Embryonic facial prominence (tissue), 1 donor: ENCODE results near the gene DCUN1D2.
"Not testable (repeated sequence)": the region's sequence is repeated elsewhere in the genome, so short reads cannot be mapped to it uniquely, and the experiment has no call there.

Source experiments
- DNase-seq: peaks from one replicate; pipeline ENCODE4 v3.0.0-alpha.2; 2016; ENCODE audit errors: extremely low spot score

The DCUN1D2 gene

DNA sequence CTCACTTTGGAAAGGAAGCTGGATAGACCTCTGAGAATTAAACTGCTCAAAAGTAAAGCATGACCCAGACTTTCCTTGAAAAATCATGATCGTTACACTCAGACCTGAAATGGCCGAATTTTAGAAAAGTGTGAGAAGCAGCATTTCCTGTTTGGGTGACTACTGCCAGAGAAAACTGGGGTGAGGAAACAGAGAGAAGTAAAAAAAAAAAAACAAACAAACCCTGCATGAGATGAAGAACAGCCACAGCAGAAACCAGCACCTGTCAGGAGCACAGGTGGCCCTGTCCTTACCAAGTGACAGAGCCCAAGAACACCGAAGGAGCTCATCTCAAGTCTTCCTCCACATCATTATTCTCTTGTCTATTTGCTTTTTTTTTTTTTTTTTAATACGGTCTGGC lies 25.2 kb downstream of the DCUN1D2 start:
- no peak for DNase-seq

DNA sequence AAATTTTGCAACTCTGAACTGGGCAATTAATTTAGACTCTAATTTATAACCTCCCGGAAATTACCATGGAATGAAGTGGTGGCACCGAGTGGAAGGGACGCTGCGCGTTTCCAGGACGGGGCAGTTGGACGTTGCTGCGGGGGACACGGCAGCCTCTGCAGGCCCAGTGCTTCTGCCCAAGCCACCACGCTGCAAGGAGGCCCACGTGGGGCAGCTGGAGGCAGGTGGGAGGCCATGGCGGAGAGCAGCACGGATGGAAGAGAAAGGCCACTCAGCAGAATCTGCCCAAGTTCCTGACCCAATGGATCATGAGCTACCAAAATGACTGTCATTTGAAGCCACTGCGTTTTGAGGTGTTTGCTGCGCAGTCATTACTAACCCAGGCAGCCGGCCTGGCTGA lies 26.0 kb downstream of the DCUN1D2 start:
- DNase-seq = no peak

GRCh38 chr13:113461022-113461751 lies 29.3 kb downstream of the DCUN1D2 start:
- no peak for DNase-seq

- DNase-seq = no peak
These were observed 29.9 kb downstream of the DCUN1D2 start for GRCh38 chr13:113460599-113460998.

- no peak for DNase-seq
These were observed 30.4 kb downstream of the DCUN1D2 start for GRCh38 chr13:113460064-113460555.

DNA sequence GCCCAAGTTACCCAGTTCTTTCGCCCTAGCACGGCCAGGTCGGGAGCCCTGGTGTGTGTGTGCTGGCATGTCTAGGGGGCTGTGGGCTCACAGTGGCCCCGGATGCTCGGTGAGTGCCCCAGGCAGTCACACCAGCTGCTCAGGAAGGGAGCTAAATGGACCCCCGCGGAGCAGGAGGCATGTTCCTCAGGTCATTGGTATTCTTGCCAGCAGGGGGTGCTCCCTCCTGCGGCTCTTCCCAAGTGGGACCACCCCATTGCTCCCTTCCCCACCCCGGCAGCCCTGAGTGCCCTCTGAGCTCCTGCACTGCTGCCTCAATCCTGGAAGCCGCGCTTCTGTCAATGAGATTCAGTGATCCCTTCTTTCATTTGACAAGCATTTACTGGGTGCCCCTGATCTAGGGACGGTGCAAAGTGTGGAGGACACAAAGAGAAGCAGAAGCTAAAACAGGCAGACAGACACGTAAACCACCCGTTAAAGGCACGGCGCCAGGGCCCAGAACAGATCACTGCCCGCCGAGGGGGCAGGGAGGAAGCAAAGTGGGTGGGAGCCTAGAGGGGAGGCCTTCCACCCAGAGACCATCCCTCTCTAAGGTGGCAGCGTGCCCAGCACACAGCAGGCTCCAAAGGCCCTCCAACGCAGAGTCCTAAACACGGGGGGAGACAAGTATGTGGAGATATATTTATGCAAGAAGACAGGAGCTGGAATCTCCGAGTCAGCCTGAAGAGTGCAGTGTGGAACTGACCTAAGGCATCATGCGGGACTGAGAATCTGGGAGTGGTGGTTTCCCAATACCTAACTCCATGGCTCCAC lies 32.1 kb downstream of the DCUN1D2 start:
- no peak for DNase-seq

DNA sequence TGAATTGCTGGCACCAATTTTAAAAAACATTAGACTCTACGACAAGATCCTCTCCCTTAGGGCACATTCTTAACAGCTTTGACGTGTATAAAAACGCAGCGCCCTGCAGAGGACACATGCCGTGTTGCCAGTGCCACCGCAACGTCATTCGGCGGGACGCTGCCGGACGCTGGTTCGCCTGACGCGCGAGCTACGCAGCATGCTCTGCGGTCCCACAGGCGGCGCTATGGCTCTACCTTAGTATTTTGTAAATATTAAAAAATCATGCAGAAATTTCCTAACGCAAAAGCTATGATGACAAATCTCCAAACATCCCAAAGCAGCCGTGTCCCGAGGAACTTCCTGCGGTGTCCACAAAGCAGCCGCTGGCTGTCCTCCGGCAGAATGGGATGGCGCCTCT lies 33.0 kb downstream of the DCUN1D2 start:
- DNase-seq = no peak

GRCh38 chr13:113456116-113456702 lies 34.3 kb downstream of the DCUN1D2 start:
- DNase-seq = no peak

- no peak for DNase-seq
These were observed 35.1 kb downstream of the DCUN1D2 start for GRCh38 chr13:113455384-113455783.

DNA sequence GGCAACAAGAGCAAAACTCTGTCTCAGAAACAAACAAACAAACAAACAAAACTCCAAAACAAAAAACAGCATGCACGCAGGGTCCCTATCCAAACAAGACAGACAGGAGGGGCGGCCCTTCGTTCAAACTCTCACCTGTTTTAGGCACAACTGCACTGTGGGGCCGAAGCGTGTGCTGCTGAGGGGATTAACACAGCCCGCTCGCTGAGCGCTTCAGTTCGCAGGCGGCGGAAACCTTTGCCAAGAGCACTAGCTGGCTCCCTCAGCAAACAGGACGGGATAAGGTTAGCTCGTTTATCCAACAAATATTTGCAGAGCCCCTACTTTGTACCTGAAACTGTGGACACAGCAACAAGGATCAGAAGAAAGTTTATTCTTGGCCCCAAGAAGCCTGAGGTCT lies 35.6 kb downstream of the DCUN1D2 start:
- DNase-seq = no peak

DNA sequence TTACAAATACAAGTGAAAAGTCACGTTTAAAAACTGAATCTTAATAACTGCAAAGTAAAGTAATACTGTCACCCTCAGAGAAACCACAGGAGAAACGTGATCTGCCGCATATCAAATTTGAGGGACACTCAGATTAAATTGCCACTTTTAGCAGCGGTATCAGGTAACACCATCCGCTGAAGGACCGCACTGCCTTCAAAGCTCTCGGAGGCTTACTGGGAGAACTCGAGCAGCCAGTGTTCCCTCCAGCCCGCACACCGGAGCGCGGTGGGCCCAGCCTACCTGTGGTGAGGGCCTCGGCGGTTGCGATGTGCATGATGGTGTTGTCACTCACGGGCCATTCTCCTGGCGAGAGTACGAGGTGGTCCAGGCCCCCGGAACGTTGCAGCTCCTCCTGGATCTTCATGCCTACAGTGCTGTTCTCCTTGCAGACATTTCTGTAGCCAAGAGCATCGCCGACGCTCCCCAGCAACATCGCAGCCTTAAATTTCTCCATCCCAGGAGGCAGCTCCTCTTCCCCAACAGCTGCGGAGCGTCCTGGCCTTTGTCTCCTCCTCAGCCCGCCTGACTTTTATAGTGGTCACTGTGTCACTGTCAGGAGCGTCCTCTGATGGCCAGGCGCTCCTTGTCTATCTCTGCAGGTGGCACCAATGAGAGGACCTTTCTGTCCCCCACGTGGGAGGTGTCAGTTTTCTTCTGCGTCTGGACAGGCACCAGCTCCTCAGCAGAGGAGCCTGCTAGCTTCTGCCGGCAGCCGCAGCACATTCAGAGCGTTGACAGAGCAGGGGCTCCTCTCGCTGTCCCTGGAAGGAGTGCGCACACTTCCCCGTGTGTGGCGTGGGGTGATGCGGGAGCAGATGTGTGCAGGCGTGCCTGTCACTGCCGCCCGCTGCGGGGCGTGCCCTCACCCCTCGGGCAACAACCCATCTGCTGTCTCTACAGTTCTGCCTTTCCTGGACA lies 37.3 kb downstream of the DCUN1D2 start, which contains the start of gene ADPRHL1:
TSS of gene ADPRHL1 (minus strand) at position 547 of the 960 bp plus-strand sequence. CDS start at position 496, 51 bp downstream.
- no peak for DNase-seq

DNA sequence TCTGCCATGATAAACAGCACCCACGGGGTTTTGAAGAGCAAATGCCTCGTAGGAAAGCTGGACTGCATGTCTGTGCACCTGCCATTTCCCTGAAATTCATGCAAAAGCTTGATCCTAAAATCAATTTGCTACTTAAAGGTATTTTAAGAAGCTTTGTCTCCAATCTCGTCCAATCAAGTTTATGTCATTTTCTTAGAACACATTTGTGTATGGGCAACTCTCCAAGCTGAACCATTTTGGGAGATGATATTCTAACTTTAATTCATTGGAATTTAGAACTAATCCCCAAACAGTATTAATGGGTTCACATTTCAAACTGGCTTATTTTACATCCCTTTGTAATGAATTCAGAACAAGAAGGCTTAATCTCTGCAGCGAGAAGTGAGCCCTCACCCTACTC lies 38.0 kb downstream of the DCUN1D2 start:
- no peak for DNase-seq

GRCh38 chr13:113451951-113452421 lies 38.5 kb downstream of the DCUN1D2 start:
- no peak for DNase-seq

DNA sequence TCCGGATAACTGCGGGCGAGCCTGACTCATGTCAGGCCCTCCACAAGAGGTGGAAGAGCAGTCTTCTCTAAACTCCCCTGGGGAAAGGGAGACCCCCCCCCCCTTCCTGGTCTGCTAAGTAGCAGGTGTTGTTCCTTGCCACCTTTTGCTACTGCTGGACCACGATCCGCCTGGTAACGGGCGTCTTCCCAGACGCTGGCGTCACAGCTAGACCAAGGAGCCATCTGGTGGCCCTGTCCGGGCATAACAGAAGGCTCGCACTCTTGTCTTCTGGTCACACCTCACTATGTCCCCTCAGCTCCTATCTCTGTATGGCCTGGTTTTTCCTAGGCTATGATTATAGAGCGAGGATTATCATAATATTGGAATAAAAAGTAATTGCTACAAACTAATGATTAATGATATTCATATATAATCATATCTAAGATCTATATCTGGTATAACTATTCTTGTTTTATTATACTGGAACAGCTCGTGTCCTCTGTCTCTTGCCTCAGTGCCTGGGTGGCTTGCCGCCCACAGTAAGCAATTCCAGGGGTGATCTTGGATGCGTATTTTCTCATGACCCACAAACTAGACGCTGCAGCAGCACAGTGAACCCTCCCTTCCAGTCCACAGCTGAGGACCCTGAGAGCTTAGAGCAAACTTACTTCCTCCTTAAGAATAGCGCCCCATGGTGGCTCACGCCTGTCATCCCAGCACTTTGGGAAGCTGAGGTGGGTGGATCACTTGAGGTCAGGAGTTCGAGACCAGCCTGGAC lies 39.5 kb downstream of the DCUN1D2 start:
- not testable (repeated sequence) for DNase-seq

- not testable (repeated sequence) for DNase-seq
These were observed 40.2 kb downstream of the DCUN1D2 start for GRCh38 chr13:113450348-113450744.

GRCh38 chr13:113449693-113450347 lies 40.7 kb downstream of the DCUN1D2 start:
- DNase-seq = no peak

DNA sequence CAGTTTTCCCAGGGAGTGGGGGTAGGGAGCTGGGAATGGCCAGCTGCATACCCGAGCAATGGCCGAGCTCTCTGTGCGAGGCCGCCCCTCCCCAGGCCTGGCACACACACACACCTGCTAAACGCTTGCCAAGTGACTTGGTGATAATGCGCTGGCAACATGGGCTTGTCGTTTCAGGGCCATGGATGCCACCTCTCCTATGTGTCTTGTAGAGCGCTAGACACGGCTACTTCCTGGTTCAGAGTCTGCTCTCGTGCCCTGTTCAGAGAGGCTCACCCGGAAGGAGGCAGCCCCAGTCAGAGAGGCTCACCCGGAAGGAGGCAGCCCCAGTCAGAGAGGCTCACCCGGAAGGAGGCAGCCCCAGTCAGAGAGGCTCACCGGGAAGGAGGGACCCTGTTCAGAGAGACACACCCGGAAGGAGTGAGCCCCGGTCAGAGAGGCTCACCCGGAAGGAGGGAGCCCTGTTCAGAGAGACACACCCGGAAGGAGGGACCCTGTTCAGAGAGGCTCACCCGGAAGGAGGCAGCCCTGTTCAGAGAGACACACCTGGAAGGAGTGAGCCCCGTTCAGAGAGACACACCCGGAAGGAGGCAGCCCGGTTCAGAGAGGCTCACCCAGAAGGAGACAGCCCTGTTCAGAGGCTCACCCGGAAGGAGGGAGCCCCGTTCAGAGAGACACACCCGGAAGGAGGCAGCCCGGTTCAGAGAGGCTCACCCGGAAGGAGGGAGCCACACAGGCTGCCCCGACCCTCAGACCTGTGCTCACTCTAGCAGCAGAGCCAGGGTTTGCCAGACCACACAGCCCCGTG lies 41.4 kb downstream of the DCUN1D2 start:
- DNase-seq = no peak

DNA sequence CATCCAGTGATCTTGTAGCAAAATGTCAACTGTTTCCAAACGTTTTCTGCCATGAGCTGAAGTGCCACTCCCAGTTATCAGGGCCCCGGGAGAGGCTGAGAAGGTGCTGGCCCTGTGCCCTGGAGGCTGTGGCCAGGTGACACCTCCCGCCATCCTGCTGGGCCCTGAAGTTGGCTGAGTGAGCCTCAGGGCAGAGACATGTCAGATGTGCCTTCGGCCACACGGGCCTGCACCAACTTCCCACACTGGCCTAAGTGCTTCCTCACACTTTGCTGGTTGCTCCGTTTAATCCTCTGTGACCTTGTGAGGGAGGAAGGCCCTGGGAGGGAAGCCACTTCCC lies 42.0 kb downstream of the DCUN1D2 start:
- no peak for DNase-seq

GRCh38 chr13:113447596-113447995 lies 42.9 kb downstream of the DCUN1D2 start:
- no peak for DNase-seq
